GM18867 (cell line): ENCODE measurements around the gene MTMR11.
"Not testable (repeated sequence)": the region's sequence is repeated elsewhere in the genome, so short reads cannot be mapped to it uniquely, and the experiment has no call there.

Experiments
- ATAC-seq: cut with Tn5 transposase; IDR thresholded peaks from one replicate; pipeline ENCODE4 v1.9.1; 2021; ENCODE audit warnings: mild to moderate bottlenecking, moderate library complexity; ENCODE audit not compliant: unreplicated experiment

Gene MTMR11, protein sequence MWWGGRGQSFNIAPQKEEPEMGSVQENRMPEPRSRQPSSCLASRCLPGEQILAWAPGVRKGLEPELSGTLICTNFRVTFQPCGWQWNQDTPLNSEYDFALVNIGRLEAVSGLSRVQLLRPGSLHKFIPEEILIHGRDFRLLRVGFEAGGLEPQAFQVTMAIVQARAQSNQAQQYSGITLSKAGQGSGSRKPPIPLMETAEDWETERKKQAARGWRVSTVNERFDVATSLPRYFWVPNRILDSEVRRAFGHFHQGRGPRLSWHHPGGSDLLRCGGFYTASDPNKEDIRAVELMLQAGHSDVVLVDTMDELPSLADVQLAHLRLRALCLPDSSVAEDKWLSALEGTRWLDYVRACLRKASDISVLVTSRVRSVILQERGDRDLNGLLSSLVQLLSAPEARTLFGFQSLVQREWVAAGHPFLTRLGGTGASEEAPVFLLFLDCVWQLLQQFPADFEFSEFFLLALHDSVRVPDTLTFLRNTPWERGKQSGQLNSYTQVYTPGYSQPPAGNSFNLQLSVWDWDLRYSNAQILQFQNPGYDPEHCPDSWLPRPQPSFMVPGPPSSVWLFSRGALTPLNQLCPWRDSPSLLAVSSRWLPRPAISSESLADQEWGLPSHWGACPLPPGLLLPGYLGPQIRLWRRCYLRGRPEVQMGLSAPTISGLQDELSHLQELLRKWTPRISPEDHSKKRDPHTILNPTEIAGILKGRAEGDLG

DNA sequence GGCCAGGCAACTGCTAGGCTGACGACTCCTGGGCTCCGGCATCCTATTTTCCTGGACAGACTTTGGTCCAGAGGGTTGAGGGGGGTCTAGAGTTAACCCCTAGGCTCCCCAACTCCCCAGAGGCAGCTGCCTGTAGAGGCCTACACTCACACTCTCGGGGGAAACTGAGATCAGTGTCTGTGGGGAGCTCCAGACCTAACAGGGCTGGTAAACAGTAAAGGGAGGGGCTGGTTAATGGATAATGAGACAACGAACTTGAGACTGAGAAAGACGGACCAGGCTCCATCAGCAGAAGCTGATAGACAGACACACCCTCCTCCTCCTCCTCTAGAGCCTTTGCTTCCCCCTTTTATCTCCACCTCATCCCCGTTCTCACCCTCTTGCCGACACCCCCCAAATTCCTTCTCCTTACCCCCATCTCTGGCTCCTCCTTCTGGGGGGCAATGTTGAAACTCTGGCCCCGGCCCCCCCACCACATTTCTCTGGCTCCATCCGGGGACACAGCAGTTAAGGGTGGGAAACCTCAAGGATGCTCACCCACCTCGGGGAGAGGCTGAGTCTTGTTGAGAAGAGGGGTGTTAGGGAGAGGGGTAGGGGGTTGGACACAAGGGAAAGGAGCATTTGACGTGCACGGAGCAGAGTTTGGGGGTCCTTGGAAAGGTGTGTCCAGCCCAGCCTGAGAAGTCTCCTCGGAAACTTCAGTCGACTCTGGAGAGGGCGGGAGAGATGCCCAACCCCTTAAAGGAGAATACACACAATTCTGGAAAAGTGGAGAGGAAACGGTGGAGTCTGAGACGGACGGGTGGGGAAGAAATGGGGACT, at the start of gene MTMR11:
Gene MTMR11 (minus strand): TSS at position 710 of the 822 bp plus-strand sequence. CDS start 232 bp downstream, at position 478.
- no peak for ATAC-seq

DNA sequence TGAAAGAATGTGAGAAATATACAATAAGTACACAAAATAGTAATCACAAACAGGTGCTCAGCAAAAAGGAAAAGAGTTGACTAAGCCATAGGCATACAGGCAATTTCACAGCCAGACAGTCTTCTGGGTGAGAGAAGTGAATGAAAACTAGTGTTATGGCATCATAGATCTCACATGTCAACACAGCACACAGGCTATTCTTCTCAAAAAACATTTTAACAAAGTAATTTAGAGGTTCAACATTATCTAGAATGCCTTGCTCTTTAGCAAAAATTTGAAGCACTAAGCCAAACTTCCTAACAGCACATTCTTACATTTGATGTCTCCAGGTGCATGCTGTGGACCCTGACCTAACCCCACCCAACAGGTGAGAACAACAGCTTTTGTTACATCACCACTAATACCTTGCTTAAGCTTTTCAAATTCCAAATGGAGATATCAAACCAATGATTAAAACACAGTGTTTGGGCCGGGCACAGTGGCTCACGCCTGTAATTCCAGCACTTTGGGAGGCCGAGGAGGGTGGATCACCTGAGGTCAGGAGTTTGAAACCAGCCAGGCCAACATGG, 43.4 kb upstream of the MTMR11 start:
- no peak for ATAC-seq

DNA sequence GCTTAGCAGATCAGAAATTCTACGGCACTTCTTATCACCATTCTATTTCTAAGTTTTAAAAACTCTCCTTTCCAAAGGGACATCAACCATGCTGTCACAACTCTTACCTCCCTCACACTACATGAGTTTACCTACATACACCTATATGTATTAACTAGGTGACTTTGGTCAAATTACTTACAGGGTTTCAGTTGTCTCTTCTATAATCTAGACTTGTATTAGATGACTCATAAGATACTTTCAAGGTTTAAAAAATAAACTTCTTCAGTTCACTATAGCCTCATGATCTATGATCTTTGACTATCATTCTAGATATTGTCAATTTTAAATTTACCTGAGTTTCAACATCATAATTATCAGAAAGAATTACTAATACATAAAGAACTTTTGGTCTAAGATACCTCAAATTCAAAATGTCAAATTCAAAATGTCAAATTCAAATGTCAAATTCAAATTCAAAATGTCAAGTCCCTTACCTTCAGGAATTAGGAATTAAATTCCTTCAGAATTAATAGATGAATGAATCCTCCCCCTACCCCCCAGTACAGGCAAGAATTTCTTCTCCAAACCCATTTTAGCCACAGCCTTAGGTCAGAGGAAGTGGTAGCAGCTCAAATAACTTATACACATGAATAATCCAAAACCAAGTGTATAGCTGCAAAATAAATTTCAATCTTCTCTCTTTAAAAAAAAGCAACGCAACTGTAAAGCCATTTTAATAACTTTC, 42.7 kb upstream of the MTMR11 start:
- ATAC-seq: no peak

DNA sequence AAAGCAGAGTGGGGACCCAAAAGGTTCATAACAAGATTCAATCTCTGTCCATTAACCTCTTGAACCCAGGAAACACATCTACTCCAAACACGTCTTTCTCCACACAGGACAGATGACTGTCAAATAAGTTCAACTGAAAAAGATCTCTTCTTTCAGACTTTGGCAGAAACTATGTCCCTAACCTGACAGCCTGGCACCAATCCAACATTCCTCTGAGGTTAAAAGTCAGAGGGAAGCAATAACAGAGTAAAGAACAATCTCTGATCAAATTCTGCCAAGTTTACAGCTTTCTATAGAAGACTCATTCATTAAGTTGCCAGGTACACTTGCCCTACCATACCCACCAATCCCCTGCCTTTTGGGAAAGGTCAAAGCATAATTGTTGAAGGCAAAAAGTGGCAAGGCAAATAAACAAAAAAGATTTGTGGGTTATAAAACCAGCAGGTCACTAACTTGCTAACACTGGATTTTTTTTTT, 41.9 kb upstream of the MTMR11 start:
- no peak for ATAC-seq

DNA sequence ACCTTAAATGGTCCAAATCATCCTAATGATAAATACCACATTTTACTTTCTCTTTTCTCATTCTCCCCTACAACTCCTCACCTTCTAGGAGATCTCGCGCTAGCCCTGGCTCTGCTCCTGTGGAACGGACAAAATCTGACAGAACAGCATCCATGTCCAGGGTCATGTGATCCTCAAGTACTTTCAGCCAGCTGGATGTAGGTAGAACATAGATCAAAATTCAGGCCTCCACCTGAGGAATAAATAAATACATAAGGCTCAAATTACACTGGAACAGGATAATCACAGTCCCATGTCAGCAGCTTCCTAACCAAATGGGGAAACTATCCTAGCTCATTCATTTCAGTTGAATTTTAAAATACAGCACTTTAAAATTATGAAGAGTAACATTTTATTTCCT, 40.7 kb upstream of the MTMR11 start:
- no peak for ATAC-seq

DNA sequence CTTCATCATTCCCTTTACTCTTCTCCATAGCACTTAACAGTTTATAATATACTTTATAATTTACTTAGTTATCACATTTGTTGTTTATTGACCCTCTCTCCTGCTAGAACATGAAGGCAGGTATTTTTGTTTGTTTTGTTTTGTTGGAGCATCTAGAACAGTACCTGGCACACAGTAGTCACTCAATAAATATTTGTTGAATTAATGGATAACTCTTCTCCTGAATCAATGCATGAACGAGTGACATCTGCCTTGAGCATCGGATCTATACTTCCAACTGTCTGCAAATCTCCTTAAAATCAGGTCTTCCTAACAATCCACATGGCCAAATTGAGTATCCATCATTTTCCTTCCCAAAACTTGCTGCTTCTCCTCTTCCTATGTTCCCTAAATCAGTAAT, 35.9 kb upstream of the MTMR11 start:
- no peak for ATAC-seq

DNA sequence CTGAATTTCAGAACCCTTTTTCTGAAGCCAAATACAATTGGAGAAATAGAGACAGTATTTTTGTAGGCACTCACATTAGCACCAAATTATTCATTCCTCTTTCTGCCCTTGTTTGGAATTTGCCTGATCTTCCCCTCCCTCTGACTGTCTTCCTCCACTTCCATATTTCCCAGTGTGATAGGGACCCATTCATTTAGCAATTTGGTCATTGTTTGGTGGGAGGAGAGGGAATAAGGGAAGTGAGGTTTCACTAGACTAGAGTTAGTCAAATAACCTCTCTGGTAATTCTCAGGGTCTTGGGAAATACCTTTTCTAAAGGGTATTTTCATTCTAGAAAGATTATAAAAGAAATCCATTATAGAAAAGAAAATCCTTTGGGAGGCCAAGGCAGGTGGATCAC, 31.0 kb upstream of the MTMR11 start:
- ATAC-seq: no peak

DNA sequence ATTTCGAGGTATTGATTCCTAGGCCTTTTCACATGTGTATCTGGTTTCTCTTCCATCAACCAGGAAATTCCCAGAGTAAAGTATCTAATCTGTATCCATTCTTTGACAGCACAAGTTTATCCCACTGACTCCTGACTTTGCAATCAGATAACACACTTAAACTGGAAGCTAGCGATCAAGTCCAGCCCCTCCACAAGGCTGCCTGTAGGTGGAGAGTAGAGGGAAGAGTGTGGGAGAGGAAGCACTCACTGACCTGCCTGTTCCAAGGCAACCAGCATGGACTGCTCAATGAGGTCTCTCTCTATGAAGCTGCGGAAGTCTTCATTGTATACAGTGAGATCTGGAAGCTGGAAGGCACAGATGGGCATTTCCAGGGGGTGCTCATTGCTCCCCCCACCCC, 30.4 kb upstream of the MTMR11 start:
- no peak for ATAC-seq

DNA sequence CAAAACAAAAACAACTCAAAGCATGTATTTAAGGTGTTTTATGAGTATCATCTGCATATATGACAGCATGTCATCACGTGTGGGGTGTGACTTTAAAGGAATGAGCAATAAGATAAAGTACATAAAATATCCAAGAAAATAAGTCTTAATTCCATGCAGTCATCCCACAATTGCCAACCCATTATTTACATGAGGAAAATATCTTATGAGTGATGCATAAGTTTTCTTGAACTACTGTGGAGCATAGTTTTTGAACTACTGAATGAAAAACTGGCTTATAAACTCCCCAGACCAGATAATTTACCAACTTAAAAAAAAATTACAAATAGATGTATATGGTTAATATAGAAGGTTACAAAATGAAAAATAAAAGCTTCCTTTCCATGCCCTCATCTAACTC, 29.7 kb upstream of the MTMR11 start:
- no peak for ATAC-seq

DNA sequence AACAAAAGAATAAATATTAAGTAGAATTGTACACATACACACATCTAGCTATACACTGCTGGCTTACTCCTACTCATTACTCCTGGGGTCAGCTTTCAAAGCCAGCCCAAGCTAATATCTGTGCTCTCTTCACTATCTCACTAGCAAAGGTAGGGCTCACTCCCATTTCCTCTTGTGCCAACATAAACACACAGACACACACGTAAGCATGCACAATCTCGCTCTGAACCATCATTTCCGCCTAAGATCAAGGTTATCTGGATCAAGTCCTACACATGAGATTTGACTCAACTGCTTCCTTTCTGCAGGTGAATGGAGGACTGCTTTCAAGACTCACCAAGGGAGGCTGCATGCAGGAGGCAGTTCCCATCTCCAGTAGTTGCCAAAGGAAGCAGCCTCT, 28.8 kb upstream of the MTMR11 start:
- no peak for ATAC-seq

DNA sequence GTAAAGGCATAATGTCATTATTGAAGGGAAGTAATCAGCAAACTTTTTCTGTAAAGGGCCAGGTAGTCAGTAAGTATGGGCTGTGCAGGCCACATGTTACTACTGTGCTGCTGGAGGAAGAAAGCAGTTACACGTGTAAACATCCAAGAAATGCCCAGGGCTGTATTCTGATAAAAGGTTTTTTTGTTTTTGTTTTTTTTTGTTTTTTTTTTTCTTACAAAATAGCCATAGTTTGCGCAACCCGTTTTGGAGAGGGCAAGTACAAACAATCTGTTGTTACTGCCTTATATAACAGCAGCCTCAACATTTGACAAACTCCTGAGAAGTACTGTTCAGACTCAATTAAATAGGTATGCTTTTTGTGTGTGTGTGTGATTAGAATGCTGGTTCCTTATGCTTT, 26.7 kb upstream of the MTMR11 start:
- ATAC-seq: no peak

DNA sequence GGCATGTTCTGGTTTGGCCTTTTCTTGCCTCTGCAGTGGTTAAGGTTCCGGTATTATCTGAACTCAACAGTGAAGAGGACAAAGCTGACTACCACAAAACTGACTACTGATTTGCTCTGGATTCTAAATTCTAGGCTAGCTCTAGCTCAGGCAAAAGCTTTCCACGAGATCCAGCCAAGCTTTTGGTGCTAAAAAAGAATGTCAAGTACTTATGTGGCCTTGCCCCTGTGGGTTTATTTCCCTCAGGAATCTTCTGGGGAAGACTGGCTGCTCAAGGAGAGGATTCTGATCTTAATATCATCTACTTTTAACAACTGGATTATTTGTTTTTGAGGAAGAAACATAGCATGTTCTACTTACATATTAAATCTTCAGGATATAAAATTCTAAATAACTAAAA, 26.1 kb upstream of the MTMR11 start:
- no peak for ATAC-seq

DNA sequence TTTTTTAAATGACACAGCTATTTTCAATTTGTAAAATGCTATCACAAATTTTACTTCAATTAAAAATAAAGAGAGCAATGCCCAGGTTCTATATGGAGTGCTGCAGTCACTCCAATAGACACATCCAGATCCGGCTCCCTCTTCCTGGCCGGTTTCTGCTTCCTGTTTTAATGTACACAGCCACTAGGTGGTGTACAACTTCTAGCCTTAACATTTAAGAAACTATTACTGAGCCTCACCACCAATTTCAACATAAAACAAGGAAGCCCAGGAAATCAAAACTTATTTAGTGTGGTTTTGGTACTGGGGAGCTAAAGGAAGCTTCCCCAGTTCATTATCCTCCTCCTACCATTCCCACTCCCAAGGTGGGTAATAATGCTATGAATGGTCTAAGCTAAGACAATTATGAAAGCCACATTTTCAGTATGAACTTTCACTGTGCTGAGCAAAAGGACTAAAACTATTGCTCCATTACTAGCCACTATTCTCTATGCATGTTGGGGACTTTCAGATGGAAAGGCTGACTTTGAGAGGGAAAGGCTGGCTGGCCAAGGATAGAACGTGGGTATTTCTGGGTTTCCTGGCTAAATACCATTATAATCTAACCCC, 25.5 kb upstream of the MTMR11 start:
- no peak for ATAC-seq

DNA sequence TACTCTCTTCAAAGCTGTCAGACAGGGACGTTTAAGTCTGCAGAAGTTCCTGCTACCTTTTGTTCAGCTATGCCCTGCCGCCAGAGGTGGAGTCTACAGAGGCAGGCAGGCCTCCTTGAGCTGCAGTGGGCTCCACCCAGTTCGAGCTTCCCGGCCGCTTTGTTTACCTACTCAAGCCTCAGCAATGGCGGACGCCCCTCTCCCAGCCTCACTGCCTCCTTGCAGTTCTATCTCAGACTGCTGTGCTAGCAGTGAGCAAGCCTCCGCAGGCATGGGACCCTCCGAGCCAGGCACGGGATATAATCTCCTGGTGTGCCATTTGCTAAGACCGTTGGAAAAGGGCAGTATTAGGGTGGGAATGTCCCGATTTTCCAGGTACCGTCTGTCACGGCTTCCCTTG, 20.9 kb upstream of the MTMR11 start:
- ATAC-seq: not testable (repeated sequence)

DNA sequence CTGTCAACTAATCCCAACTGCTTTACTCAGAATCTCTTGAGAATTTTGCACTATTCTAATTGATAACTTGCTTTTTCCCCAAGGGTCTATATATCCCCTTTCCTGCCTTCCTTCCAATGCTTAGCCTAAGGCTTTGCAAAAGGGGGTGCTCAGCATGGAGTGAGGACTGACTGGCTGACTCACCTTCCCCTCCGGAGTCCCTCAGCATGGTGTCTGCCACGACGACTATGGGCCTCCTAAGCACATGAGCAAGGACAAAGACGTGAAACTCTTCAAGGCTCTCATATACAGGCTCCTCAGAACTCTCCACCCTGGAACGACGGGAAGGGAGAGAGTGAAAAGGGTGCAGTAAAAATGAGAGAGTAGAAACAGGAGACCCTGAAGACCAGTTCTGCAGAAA, 13.2 kb upstream of the MTMR11 start:
- ATAC-seq: no peak

DNA sequence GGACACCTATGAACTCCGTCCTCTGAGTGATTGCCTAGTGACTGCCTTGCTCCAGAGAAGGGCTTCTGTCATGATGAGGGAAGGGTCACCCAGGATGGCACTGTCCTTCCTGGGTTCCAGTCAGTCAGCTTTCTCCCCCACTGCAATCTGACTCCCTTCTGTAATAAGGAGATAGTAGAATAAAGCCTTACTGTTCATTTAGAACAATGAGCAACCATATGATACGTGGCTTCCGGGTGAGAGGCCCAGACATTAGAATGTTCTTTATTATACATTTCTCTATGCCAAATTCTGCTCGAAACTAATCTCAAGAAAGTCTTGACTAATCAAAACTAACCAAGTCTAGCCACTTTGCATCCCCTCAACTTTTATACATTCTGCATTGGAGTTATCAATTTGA, 8.5 kb upstream of the MTMR11 start:
- no peak for ATAC-seq

DNA sequence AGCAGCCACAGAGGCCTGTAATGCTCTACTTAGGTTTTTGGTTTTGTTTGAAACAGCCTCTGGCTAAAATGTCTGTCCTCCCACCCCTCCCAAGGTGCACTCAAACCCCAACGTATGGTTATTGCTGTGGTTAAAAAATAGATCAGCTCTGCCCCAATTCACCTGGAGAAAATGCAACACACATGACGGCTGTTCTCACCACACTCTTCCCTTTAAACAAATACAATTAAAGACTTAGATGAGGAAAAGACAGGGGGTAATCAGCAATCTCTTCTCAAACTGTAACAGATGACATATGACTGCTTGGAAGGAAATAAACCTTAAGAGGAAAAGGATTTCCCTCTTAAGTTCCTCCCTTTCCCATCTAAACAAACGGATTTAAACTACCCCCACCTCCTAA, 6.2 kb upstream of the MTMR11 start:
- no peak for ATAC-seq

DNA sequence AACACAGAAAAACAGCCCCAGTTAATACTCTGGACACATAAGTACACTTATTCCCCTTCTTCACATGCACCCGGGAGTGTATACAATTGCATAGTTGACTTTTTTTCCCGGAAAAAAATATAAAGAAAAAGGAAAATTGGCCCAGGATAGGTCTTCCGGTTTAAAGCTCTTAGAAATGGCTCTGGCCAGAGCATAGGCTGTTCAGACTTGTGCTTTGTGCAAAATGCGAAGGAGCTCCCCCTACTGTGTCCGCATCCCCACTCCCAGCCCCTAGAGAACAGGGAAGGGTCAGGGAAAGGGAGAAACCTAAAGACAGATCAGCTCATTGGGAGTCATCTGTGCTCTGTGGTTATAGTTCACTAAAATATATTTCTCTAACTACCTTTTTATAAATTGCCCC, 5.5 kb upstream of the MTMR11 start:
- no peak for ATAC-seq

DNA sequence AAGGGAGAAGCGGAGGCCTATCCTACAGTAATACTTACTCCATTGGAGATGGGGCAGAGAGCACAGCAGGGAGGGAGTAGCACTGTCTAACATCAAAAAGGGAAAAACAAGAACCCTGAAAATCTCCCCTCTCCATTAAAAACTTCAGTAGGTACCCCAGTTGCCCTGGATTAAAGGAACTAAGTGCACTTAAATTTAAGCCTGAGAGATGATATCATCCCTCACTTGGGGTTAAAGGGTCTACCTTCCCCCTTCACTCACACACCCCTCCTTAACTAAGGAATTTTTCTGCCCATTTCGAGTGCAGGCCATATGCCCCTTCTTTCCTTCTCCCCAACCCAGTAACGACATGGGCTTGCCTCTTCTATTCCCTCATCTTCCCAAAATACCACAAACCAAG, 3.7 kb upstream of the MTMR11 start:
- no peak for ATAC-seq

DNA sequence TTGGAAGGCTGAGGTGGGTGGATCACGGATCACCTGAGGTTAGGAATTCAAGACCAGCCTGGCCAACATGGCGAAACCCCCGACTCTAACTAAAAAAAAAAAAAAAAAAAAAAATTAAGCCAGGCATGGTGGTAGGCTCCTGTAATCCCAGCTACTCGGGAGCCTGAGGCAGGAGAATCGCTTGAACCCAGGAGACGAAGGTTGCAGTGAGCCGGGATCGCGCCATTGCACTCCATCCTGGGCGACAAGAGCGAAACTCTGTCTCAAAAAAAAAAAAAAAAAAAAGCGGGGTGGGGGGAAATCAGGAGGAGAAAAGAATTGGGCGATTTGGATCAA, 2.0 kb upstream of the MTMR11 start:
- not testable (repeated sequence) for ATAC-seq
